NK-92 (cell line): ENCODE results near the gene TRPM8.
A peak's percentile ranks its signal among the peaks of the same experiment; 100 is the strongest.

Source experiments
- DNase-seq: peaks from one replicate; lab custom pipeline; 2025; ENCODE audit not compliant: unreplicated experiment; lab: John Stamatoyannopoulos, UW

TRPM8 gene

DNA sequence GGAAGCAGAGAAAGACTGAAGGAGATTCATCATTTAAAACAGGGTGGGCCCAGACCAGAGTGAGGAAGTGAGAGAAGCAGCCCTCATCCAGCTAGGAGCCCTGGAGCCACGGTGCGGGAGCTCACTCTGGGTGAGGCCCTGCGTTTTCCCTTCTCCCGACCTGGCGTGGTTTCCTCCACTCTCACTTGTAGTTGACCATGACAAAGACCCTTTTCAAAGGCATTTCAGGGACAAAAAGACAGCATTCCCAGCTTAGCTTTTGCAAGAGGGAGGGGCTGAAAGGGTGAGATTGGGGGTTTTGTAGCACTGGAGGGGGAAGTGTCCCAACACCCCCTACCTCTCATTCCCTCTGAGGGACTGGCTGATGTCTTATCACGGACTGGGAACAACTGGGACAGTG lies 56.6 kb downstream of the TRPM8 start:
- no peak for DNase-seq

GRCh38 chr2:233974530-233975071 lies 57.4 kb downstream of the TRPM8 start:
- DNase-seq: no peak

DNA sequence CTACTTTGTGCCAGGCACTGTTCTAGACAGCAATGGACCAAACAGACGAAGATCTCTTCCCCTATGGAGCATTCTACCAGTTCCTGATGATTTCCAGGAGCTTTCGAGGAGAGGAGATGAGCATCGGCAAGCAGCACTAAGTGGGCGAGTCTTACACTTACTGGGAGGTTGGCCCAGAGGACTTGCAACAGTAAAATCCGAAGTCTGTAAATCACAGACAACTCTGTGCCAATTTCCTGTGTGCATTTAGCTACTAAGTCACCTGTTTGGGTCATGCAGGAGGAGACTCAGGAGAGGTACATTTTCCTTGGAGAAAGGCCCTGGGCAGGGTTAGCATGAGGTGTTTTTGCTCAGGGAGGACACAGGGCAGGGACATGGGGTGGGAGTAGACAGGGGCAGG lies 58.9 kb downstream of the TRPM8 start:
- DNase-seq: no peak

DNA sequence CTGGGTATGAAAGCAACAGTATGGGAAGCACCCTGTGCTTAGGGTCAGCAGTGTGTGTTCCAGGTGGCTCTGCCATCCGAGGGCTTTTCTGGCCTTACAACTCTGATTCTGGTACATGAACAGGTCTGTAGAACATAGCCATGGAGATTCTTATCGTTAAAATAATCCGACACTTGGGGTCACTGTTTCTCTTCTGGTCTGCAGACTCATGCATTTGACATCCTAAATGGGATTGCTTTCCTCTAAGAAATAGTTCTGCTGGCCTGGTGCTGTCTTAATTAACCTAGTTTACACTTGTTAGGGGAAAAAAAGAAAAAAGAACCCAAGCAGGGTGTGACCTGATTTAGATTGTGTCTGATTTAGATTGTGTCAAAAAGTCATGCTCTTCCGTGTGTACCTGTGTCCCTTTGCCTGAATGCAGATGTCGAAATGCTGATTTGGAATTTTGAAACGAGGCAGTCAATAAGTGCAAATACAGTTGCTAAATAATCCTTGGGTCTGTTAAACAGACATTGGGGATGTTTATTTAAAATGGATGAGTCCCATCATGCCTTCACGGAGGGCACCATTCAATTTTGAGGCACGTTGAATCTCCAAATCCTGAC lies 59.6 kb downstream of the TRPM8 start:
- DNase-seq: no peak

DNA sequence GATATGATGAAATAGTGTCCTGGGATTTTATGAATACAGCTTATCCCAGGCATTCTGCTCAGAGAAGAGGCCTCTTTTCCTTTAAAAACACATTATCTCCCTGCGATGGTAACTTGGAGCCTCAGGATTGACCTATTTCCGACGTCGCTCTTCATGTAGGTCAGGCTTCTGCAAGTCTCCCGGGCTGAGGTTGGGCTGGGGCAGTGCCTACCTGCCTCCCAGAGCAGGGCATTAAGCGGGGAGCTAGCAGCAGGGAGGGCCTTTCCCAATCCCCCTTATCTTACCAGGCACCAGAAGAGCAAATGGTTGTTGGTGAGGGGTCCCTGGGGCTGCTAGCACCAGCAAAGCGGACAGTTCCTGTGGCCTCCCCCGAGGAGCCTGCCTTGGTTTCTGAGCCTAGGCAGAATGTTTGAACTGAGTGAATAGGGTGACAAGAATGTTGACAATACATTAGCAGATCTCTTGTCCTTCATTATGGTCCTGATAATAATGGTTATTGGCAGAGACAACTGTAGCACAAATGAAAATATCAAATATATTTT lies 60.2 kb downstream of the TRPM8 start:
- DNase-seq: no peak

- no peak for DNase-seq
These were observed 62.6 kb downstream of the TRPM8 start for GRCh38 chr2:233979748-233980147.

GRCh38 chr2:233980955-233981561 lies 63.9 kb downstream of the TRPM8 start:
- DNase-seq: no peak

DNA sequence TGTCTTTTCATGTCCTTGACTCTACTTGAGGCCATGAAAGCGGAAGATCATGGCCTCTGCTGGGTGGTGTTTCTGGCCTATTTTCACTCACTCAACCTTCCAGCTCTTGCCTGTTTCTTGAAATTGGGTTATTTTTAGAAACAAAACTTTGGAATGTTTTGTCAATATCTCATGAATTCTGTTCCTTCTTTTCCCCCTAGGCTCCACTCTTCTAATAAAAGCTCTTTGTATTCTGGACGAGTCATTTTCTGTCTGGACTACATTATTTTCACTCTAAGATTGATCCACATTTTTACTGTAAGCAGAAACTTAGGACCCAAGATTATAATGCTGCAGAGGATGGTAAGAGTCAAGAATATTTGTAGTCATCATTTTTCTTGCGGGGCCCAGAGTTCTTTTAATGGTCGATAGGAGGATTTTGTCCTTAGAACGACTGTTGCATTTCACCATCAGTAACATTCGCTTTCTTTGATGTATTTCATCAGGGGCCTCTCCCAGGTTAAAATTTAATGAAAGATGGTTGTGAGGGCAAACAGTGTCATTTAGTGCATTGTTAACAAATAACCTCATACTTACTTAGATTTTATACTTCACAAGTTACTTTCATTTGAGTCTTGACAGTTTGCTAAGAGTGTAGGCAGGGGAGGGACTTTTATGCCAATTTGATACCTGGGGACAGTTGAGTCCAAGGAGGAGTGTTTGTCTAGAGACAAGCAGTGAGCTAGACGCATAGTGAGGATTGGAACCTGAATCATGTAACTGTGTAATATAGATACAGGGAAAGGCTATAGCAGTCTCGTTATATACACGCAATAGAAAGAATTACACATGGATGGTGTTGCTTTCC lies 64.6 kb downstream of the TRPM8 start:
- no peak for DNase-seq

- DNase-seq: no peak
These were observed 65.4 kb downstream of the TRPM8 start for GRCh38 chr2:233982421-233983121.

GRCh38 chr2:233983445-233983844 lies 66.3 kb downstream of the TRPM8 start:
- DNase-seq: no peak

GRCh38 chr2:233988581-233988980 lies 71.4 kb downstream of the TRPM8 start:
- no peak for DNase-seq

DNA sequence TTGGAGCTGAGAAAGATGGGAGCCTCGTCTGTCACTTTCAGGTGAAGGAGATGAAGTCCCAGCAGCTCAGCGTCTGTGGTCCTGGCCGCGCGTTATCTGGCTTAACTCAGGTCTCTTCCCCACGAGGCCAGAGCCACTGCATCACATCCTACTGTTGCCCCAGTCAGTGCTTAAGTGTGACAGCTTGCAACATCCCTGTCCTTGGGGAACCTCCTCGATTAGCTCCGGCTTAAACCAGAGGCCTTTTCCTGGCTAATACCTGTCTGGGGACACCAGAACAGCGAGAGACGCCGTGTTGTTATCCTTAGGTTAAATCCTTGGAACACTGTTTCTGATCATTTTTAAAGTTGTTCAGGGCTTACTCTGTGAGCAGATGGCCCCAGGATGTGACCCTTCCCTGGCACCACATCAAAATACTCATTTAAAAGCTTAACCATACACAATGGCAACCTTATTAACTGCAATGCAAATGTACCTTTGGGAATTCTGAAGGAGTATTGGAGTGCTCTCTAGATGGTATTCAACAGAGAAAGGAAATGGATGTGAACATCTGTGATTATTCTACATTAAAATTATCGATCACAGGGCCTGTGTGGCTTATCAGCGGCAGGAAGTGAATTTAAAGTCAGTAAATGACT lies 72.2 kb downstream of the TRPM8 start:
- no peak for DNase-seq

DNA sequence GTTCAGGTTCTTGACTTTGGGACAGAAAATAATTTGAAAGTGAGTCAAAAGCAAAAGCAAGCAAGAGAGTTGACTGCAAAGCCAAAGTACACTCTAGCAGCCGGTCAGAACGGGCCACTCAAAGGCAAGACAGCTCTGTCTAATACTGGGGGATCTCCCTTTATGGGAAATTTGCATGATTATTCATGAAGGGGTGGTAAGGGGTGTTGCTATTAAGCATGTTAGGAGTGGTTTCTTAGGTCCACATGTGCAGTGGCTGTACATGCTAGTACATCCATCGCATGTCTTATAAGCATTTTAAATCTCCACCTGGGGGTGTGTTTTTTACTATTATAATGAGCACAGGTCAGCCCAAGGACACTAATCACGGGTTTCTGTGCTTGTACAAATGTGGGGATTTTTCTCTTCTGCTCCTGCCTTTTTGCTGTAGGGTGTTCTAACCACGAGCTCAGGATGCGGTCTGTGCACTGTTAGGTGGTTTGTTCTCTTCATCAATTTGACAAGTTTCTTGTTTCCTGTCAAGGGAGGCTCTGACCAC lies 73.2 kb downstream of the TRPM8 start:
- peak; percentile 31 for DNase-seq

- no peak for DNase-seq
These were observed 74.0 kb downstream of the TRPM8 start for GRCh38 chr2:233991196-233991595.

DNA sequence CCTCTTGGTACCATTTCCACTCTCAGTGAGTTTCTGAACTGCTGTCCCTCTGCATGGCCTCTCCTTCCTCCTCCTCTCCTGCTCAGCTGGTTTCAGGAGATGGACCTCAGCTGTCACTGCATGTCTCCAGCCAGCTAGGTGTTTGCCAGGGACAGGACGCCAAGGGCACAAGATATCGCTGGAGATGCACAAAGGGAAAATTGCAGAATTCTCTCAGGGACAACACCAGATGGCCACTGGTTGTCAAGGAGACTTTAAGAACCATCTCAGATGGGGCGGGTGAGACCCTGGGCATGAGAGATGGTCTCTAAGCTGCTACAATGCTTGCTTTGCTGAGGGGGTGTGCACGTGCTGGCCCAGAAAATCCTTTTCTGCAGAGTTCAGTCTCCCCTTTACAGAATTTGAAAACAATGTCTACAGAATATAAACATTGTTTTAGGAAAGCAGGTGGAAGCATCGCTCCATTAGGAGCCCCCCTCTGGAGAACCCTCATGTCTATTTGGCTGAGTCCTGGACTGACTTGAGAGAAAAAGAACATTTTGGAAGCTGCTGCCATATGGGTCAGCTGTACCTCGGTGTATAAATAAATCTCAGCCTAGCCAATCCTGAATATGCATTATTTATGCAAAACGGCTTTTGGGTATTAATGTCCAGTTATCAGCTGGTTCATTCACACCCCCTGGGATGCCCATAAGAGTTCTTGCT lies 75.5 kb downstream of the TRPM8 start:
- no peak for DNase-seq

GRCh38 chr2:233993461-233993860 lies 76.3 kb downstream of the TRPM8 start:
- no peak for DNase-seq

DNA sequence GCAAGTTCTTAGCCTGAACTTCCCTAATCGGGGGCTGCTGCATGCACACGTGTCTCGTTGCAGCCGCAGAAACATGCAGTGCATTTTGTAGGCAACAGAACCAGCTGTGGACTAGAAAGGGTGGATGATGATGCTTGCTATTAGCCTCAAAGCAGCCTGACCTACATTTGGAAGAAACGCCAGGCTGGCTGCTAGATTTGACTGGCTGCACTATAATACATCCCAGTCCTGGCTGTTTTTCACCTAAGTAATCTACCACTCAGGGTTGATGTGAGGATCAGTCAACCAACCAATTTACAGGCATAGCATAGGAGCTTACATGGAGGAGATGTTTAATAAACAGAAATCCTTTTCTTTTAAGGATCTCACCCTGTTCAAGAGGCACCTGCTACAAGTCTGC lies 77.0 kb downstream of the TRPM8 start:
- DNase-seq: no peak

DNA sequence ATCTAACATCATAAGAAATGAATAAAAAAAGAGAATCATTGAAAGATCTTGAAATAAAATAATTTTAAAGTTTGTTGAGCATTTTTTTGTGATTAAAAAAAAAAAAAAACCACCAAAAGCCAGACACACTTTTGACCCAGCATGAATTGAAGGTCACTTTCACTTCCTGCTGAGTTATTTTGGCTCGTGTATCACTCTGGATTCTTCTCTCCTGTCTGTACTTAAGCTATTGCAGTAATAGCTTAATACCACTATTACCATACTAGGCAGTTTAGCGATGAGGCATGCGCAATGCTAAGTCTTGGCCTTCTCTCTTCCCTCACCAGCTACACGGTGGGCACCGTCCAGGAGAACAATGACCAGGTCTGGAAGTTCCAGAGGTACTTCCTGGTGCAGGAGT lies 78.8 kb downstream of the TRPM8 start:
- no peak for DNase-seq

GRCh38 chr2:233996461-233996860 lies 79.3 kb downstream of the TRPM8 start:
- no peak for DNase-seq

GRCh38 chr2:233997707-233998106 lies 80.5 kb downstream of the TRPM8 start:
- no peak for DNase-seq
